Panc1 (cell line): Measurements from ENCODE around the gene SSTR5. TPM values are rescaled to one million over a fixed set of nuclear protein-coding genes. Genes with fewer than 3 reads are reported as not detected.

Experiments
- ATAC-seq: fragments of 200-7000 bp; cut with Tn5 transposase; 2 replicates; pipeline ENCODE4 v1.9.1; 2020; ENCODE audit warnings: mild to moderate bottlenecking, moderate library complexity
- BruUV-seq: library from RNA; stranded (reverse); fragments of 400-500 nt; replicated peaks from 2 replicates; lab custom pipeline; 2021; lab: Mats Ljungman, UMichigan
- CTCF ChIA-PET: fragments of 300-600 bp; sonication (Branson Sonifier 250); formaldehyde crosslinking; loops from one replicate; lab custom pipeline; 2022; ENCODE audit warnings: antibody characterized with exemption; lab: Charles Lee
- POLR2A ChIA-PET: fragments of 300-600 bp; sonication (Branson Sonifier 250); formaldehyde crosslinking; loops from one replicate; lab custom pipeline; 2022; ENCODE audit warnings: antibody characterized with exemption; lab: Charles Lee
- DNase-seq: peaks from one replicate; pipeline ENCODE4 v3.0.0-alpha.2; 2010; ENCODE audit warnings: low read depth, low spot score
- H3K27ac ChIP-seq: 2 replicates; pipeline ENCODE4 v1.5.1; 2011; ENCODE audit warnings: mild to moderate bottlenecking, low read length, inconsistent platforms
- H3K27me3 ChIP-seq: fragments of 200-500 bp; sonication (Bioruptor generic); 2 replicates; pipeline ENCODE4 v1.6.0; 2014; ENCODE audit warnings: low read length, inconsistent platforms; ENCODE audit not compliant: control insufficient read depth, insufficient read depth
- H3K36me3 ChIP-seq: fragments of 200-500 bp; sonication (Bioruptor generic); 2 replicates; pipeline ENCODE4 v1.5.1; 2014; ENCODE audit warnings: inconsistent platforms, mild to moderate bottlenecking, low read length, moderate library complexity; ENCODE audit not compliant: control insufficient read depth, insufficient read depth
- H3K4me1 ChIP-seq: 2 replicates; pipeline ENCODE4 v1.5.1; 2011; ENCODE audit warnings: inconsistent platforms, mild to moderate bottlenecking, low read length, moderate library complexity; ENCODE audit not compliant: control insufficient read depth, insufficient read depth
- H3K4me3 ChIP-seq, 2 experiments: 2 replicates each; pipeline ENCODE4 v1.5.1; 2011 to 2012; ENCODE audit warnings: low read depth in 2 of 2, low read length in 2 of 2, mild to moderate bottlenecking in 2 of 2, inconsistent platforms in 1 of 2, moderate library complexity in 1 of 2
- H3K9me3 ChIP-seq: fragments of 200-500 bp; sonication (Bioruptor generic); 2 replicates; pipeline ENCODE4 v1.5.1; 2014; ENCODE audit warnings: low read depth, mild to moderate bottlenecking, inconsistent platforms, low read length, moderate library complexity; ENCODE audit not compliant: control insufficient read depth, insufficient read depth
- CTCF ChIP-seq: fragments of 450-650 bp; IDR thresholded peaks from 2 replicates; pipeline ENCODE4 v1.5.1; 2017; ENCODE audit warnings: mild to moderate bottlenecking
- POLR2AphosphoS5 ChIP-seq: IDR thresholded peaks from 2 replicates; pipeline ENCODE4 v1.6.1; 2012; ENCODE audit warnings: mild to moderate bottlenecking, low read depth, low read length, moderate library complexity
- REST ChIP-seq, 2 experiments: IDR thresholded peaks; 2 replicates each; pipeline ENCODE4 v1.6.1; 2011 to 2012; ENCODE audit warnings: low read depth in 2 of 2, control low read depth in 1 of 2, low read length in 1 of 2, mild to moderate bottlenecking in 1 of 2, moderate library complexity in 1 of 2; ENCODE audit not compliant: insufficient read depth in 1 of 2
- SIN3A ChIP-seq: IDR thresholded peaks from 2 replicates; pipeline ENCODE4 v1.6.1; 2012; ENCODE audit warnings: low read depth, mild to moderate bottlenecking, low read length, moderate library complexity, borderline replicate concordance; ENCODE audit not compliant: insufficient read depth
- TCF7L2 ChIP-seq: IDR thresholded peaks from 2 replicates; pipeline ENCODE4 v1.6.1; 2011; ENCODE audit warnings: mild to moderate bottlenecking, low read depth, low read length, inconsistent platforms
- in situ Hi-C: cut with HindIII; loops from 2 replicates; pipeline ENCODE4 v1.10.0; 2016; ENCODE audit warnings: low sequenced_read_pairs, low pct_unique_long_range_greater_than_20kb
- intact Hi-C: fragments of 100-400 bp; cut with micrococcal nuclease; formaldehyde crosslinking; loops from one replicate; pipeline ENCODE4 v1.10.0; 2022; ENCODE audit not compliant: unreplicated experiment
- total RNA-seq: library from RNA; stranded (reverse); gene quantifications from one replicate; pipeline ENCODE4 v1.2.1, GENCODE V29; 2021; ENCODE audit not compliant: unreplicated experiment

The SSTR5 gene
- total RNA-seq, 1 experiment from 2014 or later: 2.8 TPM

GRCh38 chr16:1050516-1050915 lies 22.0 kb upstream of the SSTR5 start:
- ATAC-seq (no peak), DNase-seq (no peak)
- CTCF ChIA-PET: no interaction called here
- intact Hi-C loops: no loop called here
- Histone ChIP-seq H3K4me1 (peaks cover 15% of the 10 kb centered on the region; the same call in 1 of the 2 replicates), H3K36me3 (no peaks in the 10 kb centered on the region), H3K27me3 (no peaks in the 10 kb centered on the region), H3K9me3 (no peaks in the 10 kb centered on the region), H3K4me3 (no peak overlapping the region), H3K27ac (no peak overlapping the region)
- in situ Hi-C loops: no loop called here
- POLR2A ChIA-PET: no interaction called here
- TF ChIP-seq REST (IDR thresholded peaks at IDR 0.05; ENCODE audit: insufficient read depth in 1 of 2, low read depth in 2 of 2, low read length in 1 of 2) (no peak), SIN3A (no peak), TCF7L2 (no peak), POLR2AphosphoS5 (no peak), CTCF (no peak)
- no TSS peak for BruUV-seq

- in situ Hi-C loops: no loop called here
- ChIA-PET CTCF (no interaction called here), POLR2A (no interaction called here)
- Histone ChIP-seq H3K4me1 (peaks cover 15% of the 10 kb centered on the region; the same call in 1 of the 2 replicates), H3K27ac (no peak overlapping the region), H3K9me3 (no peaks in the 10 kb centered on the region), H3K4me3 (no peak overlapping the region), H3K36me3 (no peaks in the 10 kb centered on the region), H3K27me3 (no peaks in the 10 kb centered on the region)
- no TSS peak for BruUV-seq
- ATAC-seq (no peak), DNase-seq (no peak)
- intact Hi-C loops: no loop called here
- no peak for TF ChIP-seq TCF7L2
These were observed 21.6 kb upstream of the SSTR5 start for GRCh38 chr16:1050921-1051320.

GRCh38 chr16:1051446-1051845 lies 21.1 kb upstream of the SSTR5 start:
- H3K27ac ChIP-seq: no peak overlapping the region
- H3K27me3 ChIP-seq: no peaks in the 10 kb centered on the region
- no peaks in the 10 kb centered on the region for H3K9me3 ChIP-seq
- no peak overlapping the region for H3K4me3 ChIP-seq
- TF ChIP-seq SIN3A (no peak), CTCF (no peak), TCF7L2 (no peak)
- peaks cover 15% of the 10 kb centered on the region; the same call in 1 of the 2 replicates for H3K4me1 ChIP-seq
- BruUV-seq: no TSS peak
- H3K36me3 ChIP-seq: no peaks in the 10 kb centered on the region
- intact Hi-C loops: no loop called here
- POLR2A ChIA-PET: no interaction called here
- in situ Hi-C loops: no loop called here
- CTCF ChIA-PET: no interaction called here
- no peak for DNase-seq
- ATAC-seq: no peak
